Adrenal gland (tissue), 12 donors: ENCODE data around the gene PPP3CA. TPM values are rescaled to one million over a fixed set of nuclear protein-coding genes. Genes with fewer than 3 reads are reported as not detected.
A peak's percentile ranks its signal among the peaks of the same experiment; 100 is the strongest.

Source experiments
- DNase-seq, 7 donors: peaks; one replicate each; pipeline ENCODE4 v3.0.0-alpha.2; 2019 to 2020
- H3K27ac ChIP-seq, 5 donors: fragments of 200-600 bp; sonication (generic) in 4 of 5; 1 replicate in 3 of 5; 2 replicates in 2 of 5; pipeline versions ENCODE4 v1.5.1 to v1.8.0; 2016 to 2020; ENCODE audit warnings: mild to moderate bottlenecking in 1 of 5
- H3K27me3 ChIP-seq: fragments of 200-600 bp; 2 replicates; pipeline ENCODE4 v1.8.0; 2021
- H3K36me3 ChIP-seq, 2 donors: fragments of 200-600 bp; replicated peaks in 1 of 2; 1 replicate in 1 of 2; 2 replicates in 1 of 2; pipeline versions ENCODE4 v1.5.1 to v1.8.0; 2018 to 2022
- H3K4me1 ChIP-seq, 2 donors: fragments of 200-600 bp; replicated peaks in 1 of 2; 1 replicate in 1 of 2; 2 replicates in 1 of 2; pipeline versions ENCODE4 v1.5.1 to v1.8.0; 2018 to 2021
- H3K4me3 ChIP-seq, 4 donors: fragments of 200-600 bp; sonication (generic) in 3 of 4; one replicate each; pipeline ENCODE4 v1.5.1; 2016 to 2018
- H3K9me3 ChIP-seq, 3 donors: fragments of 200-600 bp; sonication (generic) in 1 of 3; replicated peaks in 1 of 3; 1 replicate in 2 of 3; 2 replicates in 1 of 3; pipeline versions ENCODE4 v1.5.1 to v1.8.0; 2016 to 2021
- POLR2A ChIP-seq, 2 donors: fragments of 450-650 bp; IDR thresholded peaks; one replicate each; pipeline ENCODE4 v1.6.1; 2017; ENCODE audit warnings: antibody characterized with exemption in 2 of 2, mild to moderate bottlenecking in 2 of 2, moderate library complexity in 1 of 2
- WGBS, 4 donors: extraction: QIAGEN DNeasy Blood & Tissue Kit in 2 of 4; methylation state at CpG; one replicate each; pipeline versions ENCODE4 v1.1.5 to v1.1.7; 2013 to 2017; 5-methylcytosine and 5-hydroxymethylcytosine counted together
- intact Hi-C, 2 donors: fragments of 100-400 bp; cut with DNase I; formaldehyde crosslinking; loops; one replicate each; pipeline versions ENCODE4 v1.14.1 to v1.15.0; 2022 to 2023
- microRNA counts, 2 donors: library from miRNA; unstranded; fragments of <30 nt; microRNA quantifications; one replicate each; lab custom pipeline; 2016
- microRNA-seq, 3 donors: library from miRNA; unstranded; fragments of <30 nt; microRNA quantifications; one replicate each; pipeline ENCODE4, GENCODE V29; 2017 to 2020
- polyA plus RNA-seq, 3 donors: library from polyadenylated mRNA; stranded (reverse); fragments of 200-250 nt in 2 of 3; fragments of 350-450 nt in 1 of 3; fragmentation: Illumina TruSeq in 1 of 3; extraction: RNeasy Lipid Tissue Mini Kit (QIAGEN cat#74804) in 1 of 3; gene quantifications; one replicate each; pipeline ENCODE4 v1.2.3, GENCODE V29; 2013 to 2014
- small RNA-seq, 2 donors: library from RNA; depleted of rRNA; stranded (forward); fragments of <200 nt; gene quantifications; one replicate each; pipeline ENCODE3, GENCODE V24; 2016
- total RNA-seq, 9 donors: library from RNA; depleted of rRNA in 4 of 9; stranded (reverse); fragments of >200 nt in 4 of 9; fragments of 120-200 nt in 1 of 9; fragmentation: NEBNext Ultra II Directional in 1 of 9; extraction: Animal tissue kit (Norgen Biotek cat#: 25700) in 1 of 9; gene quantifications; one replicate each; pipeline versions ENCODE4 v1.1.0 to v1.2.4, GENCODE V29; 2013 to 2023
- TF ChIP-seq, protein P1 (sequence below), 6 experiments: fragments of 450-650 bp in 4 of 6; fragments of 200-600 bp in 2 of 6; sonication (generic) in 1 of 6; IDR thresholded peaks; 1 replicate in 5 of 6; 2 replicates in 1 of 6; pipeline versions ENCODE4 v1.5.1 to v1.8.0; 2016 to 2021; ENCODE audit warnings: antibody characterized with exemption in 6 of 6, mild to moderate bottlenecking in 2 of 6, moderate library complexity in 1 of 6
- donor health status: healthy with polysubstance abuse.
- donor health status: Bipolar disorder and iron deficiency.
- donor health status: DM: yes; HTN: yes; CAD: no.
- donor health status: DM: no; HTN: no; CAD: no.
- donor health status: DM: no; HTN: no; CAD: no.
- donor health status: DM: yes; HTN: yes; CAD: no.

PPP3CA gene
- total and polyA plus RNA-seq, 12 donors, result 13.8 to 138 (median 43.8) TPM

DNA sequence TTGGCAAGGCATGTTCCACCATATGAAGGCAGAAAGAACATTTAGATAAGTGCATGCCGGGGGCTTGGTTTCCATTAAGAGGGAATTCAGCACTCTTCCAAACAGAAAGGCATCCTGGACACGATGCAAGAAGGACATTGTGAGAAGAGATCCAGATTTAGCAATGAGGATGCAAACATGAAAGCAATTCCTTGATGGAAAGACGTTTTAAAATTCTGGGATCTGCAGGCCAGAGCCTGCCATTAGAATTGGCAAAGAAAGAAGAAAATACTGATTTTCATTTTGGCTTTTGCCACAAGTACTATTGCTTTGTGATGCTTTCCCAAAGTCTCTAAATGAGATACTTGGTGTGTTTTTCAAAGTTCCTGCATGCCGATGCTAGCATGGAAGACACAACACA lies 367.6 kb downstream of the PPP3CA start:
- no peak overlapping the region for H3K4me3 ChIP-seq
- no peaks in the 10 kb centered on the region for H3K9me3 ChIP-seq
- H3K27me3 ChIP-seq, result no peaks in the 10 kb centered on the region
- intact Hi-C loops, result no loop called here
- no peak for DNase-seq
- no peak overlapping the region for H3K27ac ChIP-seq
- no peak for TF ChIP-seq POLR2A (IDR thresholded peaks at IDR 0.05)
- TF ChIP-seq, protein P1, sequence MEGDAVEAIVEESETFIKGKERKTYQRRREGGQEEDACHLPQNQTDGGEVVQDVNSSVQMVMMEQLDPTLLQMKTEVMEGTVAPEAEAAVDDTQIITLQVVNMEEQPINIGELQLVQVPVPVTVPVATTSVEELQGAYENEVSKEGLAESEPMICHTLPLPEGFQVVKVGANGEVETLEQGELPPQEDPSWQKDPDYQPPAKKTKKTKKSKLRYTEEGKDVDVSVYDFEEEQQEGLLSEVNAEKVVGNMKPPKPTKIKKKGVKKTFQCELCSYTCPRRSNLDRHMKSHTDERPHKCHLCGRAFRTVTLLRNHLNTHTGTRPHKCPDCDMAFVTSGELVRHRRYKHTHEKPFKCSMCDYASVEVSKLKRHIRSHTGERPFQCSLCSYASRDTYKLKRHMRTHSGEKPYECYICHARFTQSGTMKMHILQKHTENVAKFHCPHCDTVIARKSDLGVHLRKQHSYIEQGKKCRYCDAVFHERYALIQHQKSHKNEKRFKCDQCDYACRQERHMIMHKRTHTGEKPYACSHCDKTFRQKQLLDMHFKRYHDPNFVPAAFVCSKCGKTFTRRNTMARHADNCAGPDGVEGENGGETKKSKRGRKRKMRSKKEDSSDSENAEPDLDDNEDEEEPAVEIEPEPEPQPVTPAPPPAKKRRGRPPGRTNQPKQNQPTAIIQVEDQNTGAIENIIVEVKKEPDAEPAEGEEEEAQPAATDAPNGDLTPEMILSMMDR (IDR thresholded peaks at IDR 0.05), result no peak
- H3K4me1 ChIP-seq, result no peaks in the 10 kb centered on the region
- no peaks in the 10 kb centered on the region for H3K36me3 ChIP-seq
- WGBS, 4 donors, result 86 to 92% (median 89%) methylated on average over 4 of the region's 4 CpGs

DNA sequence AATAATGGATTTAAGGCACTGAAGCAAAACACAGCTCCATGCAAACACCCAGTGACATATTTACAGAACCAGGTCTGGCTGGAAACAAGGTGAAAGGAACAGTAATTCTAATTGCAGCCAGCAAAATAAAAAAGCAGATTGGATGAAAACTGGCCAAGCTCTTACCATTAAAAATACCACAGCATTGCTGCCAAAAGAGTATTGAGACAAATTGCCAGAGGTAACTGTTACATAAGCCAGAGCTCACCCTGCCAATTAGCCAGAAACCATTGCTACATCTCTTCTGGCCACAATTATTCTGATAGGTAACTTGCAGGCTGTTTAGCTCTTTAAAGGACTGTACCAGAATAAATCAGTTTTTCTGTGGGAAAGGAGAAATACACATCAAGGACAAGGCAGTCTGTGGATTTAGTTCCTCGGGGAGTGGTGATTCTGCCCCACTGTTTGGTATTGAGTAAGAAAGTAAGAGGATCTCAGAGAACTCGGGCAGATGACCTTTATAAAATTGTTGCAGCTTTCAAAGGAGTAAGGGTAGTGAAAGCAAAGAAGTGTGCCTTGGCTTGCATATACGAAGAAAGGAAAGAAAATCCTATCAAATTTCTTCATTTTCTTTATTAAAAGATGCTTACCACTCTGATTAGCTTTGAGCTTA lies 369.5 kb downstream of the PPP3CA start:
- no peak overlapping the region for H3K4me3 ChIP-seq
- no peaks in the 10 kb centered on the region for H3K36me3 ChIP-seq
- H3K9me3 ChIP-seq, result no peaks in the 10 kb centered on the region
- 29 to 48% (median 41%) methylated on average over 3 of the region's 3 CpGs for WGBS, 4 donors
- DNase-seq, result peak in 1 of 7 donors; percentile 16
- H3K27me3 ChIP-seq, result no peaks in the 10 kb centered on the region
- TF ChIP-seq POLR2A (IDR thresholded peaks at IDR 0.05), result no peak
- TF ChIP-seq, protein P1 (IDR thresholded peaks at IDR 0.05), result no peak
- intact Hi-C loops, result no loop called here
- H3K4me1 ChIP-seq, result no peaks in the 10 kb centered on the region
- no peak overlapping the region for H3K27ac ChIP-seq

DNA sequence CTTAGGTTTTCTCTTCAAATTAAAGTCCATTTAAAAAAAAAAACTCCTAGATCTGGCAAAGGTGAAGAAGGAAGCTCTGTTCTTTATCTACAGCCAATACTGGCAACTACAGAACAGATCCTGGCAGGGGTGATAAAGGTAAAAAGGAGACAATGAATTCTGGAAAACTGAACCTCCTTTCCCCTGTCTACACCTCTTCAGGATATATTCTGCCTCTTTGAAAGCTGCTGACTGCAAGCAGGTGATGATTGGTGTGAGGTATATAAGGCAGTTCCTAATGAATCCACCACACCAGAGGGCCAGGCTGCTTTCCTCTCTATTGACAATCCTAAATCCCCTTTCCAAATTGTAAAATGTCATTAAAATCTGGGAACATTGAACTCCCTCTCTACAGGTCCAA lies 370.1 kb downstream of the PPP3CA start:
- Histone ChIP-seq H3K27me3 (no peaks in the 10 kb centered on the region), H3K4me3 (no peak overlapping the region), H3K9me3 (no peaks in the 10 kb centered on the region), H3K4me1 (no peaks in the 10 kb centered on the region), H3K36me3 (no peaks in the 10 kb centered on the region), H3K27ac (no peak overlapping the region)
- DNase-seq, result no peak
- intact Hi-C loops, result no loop called here
- TF ChIP-seq POLR2A (IDR thresholded peaks at IDR 0.05), result no peak
- TF ChIP-seq, protein P1 (IDR thresholded peaks at IDR 0.05), result no peak

MicroRNA genes within 50 kb of the gene (microRNA counts, 767-probe panel; counts per million panel counts)
- 0 counts per million in 2 donors for microRNA hsa-miR-1255a (lab: Ali Mortazavi, UCI)

Small RNA genes lying within 50 kb of the gene (microRNA-seq; reads per million reads assigned to microRNA genes)
- gene MIR1255A (0.28 to 4.6 (median 3.6) reads per million in 3 donors), gene MIR8066 (0 reads per million in 3 donors)

Small RNA genes lying within 50 kb of the gene (small RNA-seq; reads per million reads assigned to genes)
- gene MIR1255A, result 0.33 to 0.59 reads per million in 2 donors
- gene MIR8066, result 0 reads per million in 2 donors
